Kidney epithelial cell (primary cell): ENCODE measurements around the gene AGBL1. TPM values are rescaled to one million over a fixed set of nuclear protein-coding genes. Genes with fewer than 3 reads are reported as not detected.

Source experiments
- DNase-seq: peaks from one replicate; pipeline ENCODE4 v3.0.0-alpha.2; 2010; ENCODE audit warnings: low read depth
- H3K27me3 ChIP-seq: 2 replicates; pipeline ENCODE4 v1.6.0; 2011; ENCODE audit warnings: low read length; ENCODE audit not compliant: control insufficient read depth, insufficient read depth
- H3K36me3 ChIP-seq: 2 replicates; pipeline ENCODE4 v1.5.1; 2011; ENCODE audit warnings: low read length; ENCODE audit not compliant: control insufficient read depth, insufficient read depth
- H3K4me3 ChIP-seq: 2 replicates; pipeline ENCODE4 v1.5.1; 2011; ENCODE audit warnings: low read depth, mild to moderate bottlenecking, control low read depth, low read length
- CTCF ChIP-seq: IDR thresholded peaks from 2 replicates; pipeline ENCODE4 v1.5.1; 2011; ENCODE audit warnings: mild to moderate bottlenecking, moderate library complexity, low read length, control low read depth, inconsistent platforms; ENCODE audit not compliant: insufficient read depth, poor library complexity, severe bottlenecking
- total RNA-seq: library from RNA; depleted of rRNA; stranded (reverse); fragments of >200 nt; gene quantifications from 2 replicates; pipeline ENCODE4 v1.2.3, GENCODE V29; 2015

AGBL1 gene
- total RNA-seq, 1 donor from 2014 or later, result not detected

- H3K4me3 ChIP-seq, result no peak overlapping the region
- DNase-seq, result no peak
- TF ChIP-seq CTCF, result no peak
- no peaks in the 10 kb centered on the region for H3K36me3 ChIP-seq
- H3K27me3 ChIP-seq, result no peaks in the 10 kb centered on the region
Observed at GRCh38 chr15:86555098-86555497, 475.4 kb downstream of the AGBL1 start.

- no peak for TF ChIP-seq CTCF
- no peak overlapping the region for H3K4me3 ChIP-seq
- DNase-seq, result no peak
- H3K27me3 ChIP-seq, result no peaks in the 10 kb centered on the region
- H3K36me3 ChIP-seq, result no peaks in the 10 kb centered on the region
Observed at GRCh38 chr15:86555939-86556338, 476.3 kb downstream of the AGBL1 start.

GRCh38 chr15:86556396-86557017 is 476.8 kb downstream of the AGBL1 start:
- no peak for DNase-seq
- no peak overlapping the region for H3K4me3 ChIP-seq
- H3K36me3 ChIP-seq, result no peaks in the 10 kb centered on the region
- no peaks in the 10 kb centered on the region for H3K27me3 ChIP-seq
- no peak for TF ChIP-seq CTCF

GRCh38 chr15:86557018-86557550 is 477.4 kb downstream of the AGBL1 start:
- no peaks in the 10 kb centered on the region for H3K27me3 ChIP-seq
- no peaks in the 10 kb centered on the region for H3K36me3 ChIP-seq
- no peak for TF ChIP-seq CTCF
- DNase-seq, result no peak
- H3K4me3 ChIP-seq, result no peak overlapping the region

- Histone ChIP-seq H3K36me3 (no peaks in the 10 kb centered on the region), H3K27me3 (no peaks in the 10 kb centered on the region), H3K4me3 (no peak overlapping the region)
- TF ChIP-seq CTCF, result no peak
- DNase-seq, result no peak
Observed at GRCh38 chr15:86558252-86558651, 478.6 kb downstream of the AGBL1 start.

- H3K36me3 ChIP-seq, result no peaks in the 10 kb centered on the region
- H3K4me3 ChIP-seq, result no peak overlapping the region
- no peaks in the 10 kb centered on the region for H3K27me3 ChIP-seq
- no peak for TF ChIP-seq CTCF
- DNase-seq, result no peak
Observed at GRCh38 chr15:86558686-86559085, 479.0 kb downstream of the AGBL1 start.
